Activated naive CD4-positive, alpha-beta T cell treated with anti-CD3 and anti-CD28 coated beads, Interleukin-2, amount 10 ng/mL, durations not matched to agents 7 days and 5 days (primary cell): ENCODE measurements around the gene MMGT1.
A peak's percentile ranks its signal among the peaks of the same experiment; 100 is the strongest.
"Not testable (repeated sequence)": the region's sequence is repeated elsewhere in the genome, so short reads cannot be mapped to it uniquely, and the experiment has no call there.

Experiments
- CTCF ChIA-PET: fragments of 350-600 bp; sonication (Branson Sonifier 250); formaldehyde crosslinking; loops from one replicate; lab custom pipeline; 2021; ENCODE audit warnings: antibody characterized with exemption; lab: Charles Lee
- DNase-seq: peaks from one replicate; pipeline ENCODE4 v3.0.0-alpha.2; 2020
- H3K27ac Mint-ChIP-seq: one replicate; pipeline ENCODE4 v1.8.0; 2021; ENCODE audit warnings: mild to moderate bottlenecking, moderate library complexity, mixed read lengths
- H3K27me3 Mint-ChIP-seq: one replicate; pipeline ENCODE4 v1.8.0; 2021; ENCODE audit warnings: mild to moderate bottlenecking, mixed read lengths
- H3K36me3 Mint-ChIP-seq: one replicate; pipeline ENCODE4 v1.8.0; 2021; ENCODE audit warnings: mixed read lengths
- H3K4me1 Mint-ChIP-seq: one replicate; pipeline ENCODE4 v1.8.0; 2021; ENCODE audit warnings: mixed read lengths
- H3K4me3 Mint-ChIP-seq: one replicate; pipeline ENCODE4 v1.8.0; 2021; ENCODE audit warnings: mild to moderate bottlenecking, moderate library complexity, mixed read lengths
- H3K9me3 Mint-ChIP-seq: one replicate; pipeline ENCODE4 v1.8.0; 2021; ENCODE audit warnings: mixed read lengths

MMGT1 gene

GRCh38 chrX:135977611-135978010, 3.8 kb upstream of the MMGT1 start:
- Mint-ChIP-seq H3K36me3 (peaks cover 1% of the 10 kb centered on the region), H3K27ac (no peak overlapping the region), H3K4me3 (no peak overlapping the region), H3K9me3 (no peaks in the 10 kb centered on the region), H3K27me3 (peaks cover 4% of the 10 kb centered on the region), H3K4me1 (peaks cover 32% of the 10 kb centered on the region)
- no peak for DNase-seq
- CTCF ChIA-PET: no interaction called here

GRCh38 chrX:135975421-135975820, 1.6 kb upstream of the MMGT1 start:
- CTCF ChIA-PET: no interaction called here
- no peaks in the 10 kb centered on the region for H3K9me3 Mint-ChIP-seq
- peaks cover 1% of the 10 kb centered on the region for H3K36me3 Mint-ChIP-seq
- no peak for DNase-seq
- H3K4me1 Mint-ChIP-seq: peaks cover 31% of the 10 kb centered on the region
- H3K27me3 Mint-ChIP-seq: peaks cover 4% of the 10 kb centered on the region
- H3K27ac Mint-ChIP-seq: no peak overlapping the region
- H3K4me3 Mint-ChIP-seq: no peak overlapping the region

GRCh38 chrX:135974279-135974856, 580 bp upstream of the MMGT1 start:
- no peaks in the 10 kb centered on the region for H3K9me3 Mint-ChIP-seq
- peak; percentile 76 for DNase-seq
- H3K27me3 Mint-ChIP-seq: peaks cover 4% of the 10 kb centered on the region
- H3K36me3 Mint-ChIP-seq: peaks cover 1% of the 10 kb centered on the region
- H3K4me3 Mint-ChIP-seq: peak overlapping the region; percentile 66
- H3K4me1 Mint-ChIP-seq: peaks cover 31% of the 10 kb centered on the region
- H3K27ac Mint-ChIP-seq: peak overlapping the region; percentile 72
- CTCF ChIA-PET: interaction anchor here (1.6 kb wide), 1 partner anchor 9 kb away, joined by 3 read pairs; no protein-coding TSS in a partner anchor

GRCh38 chrX:135973025-135973547, 702 bp downstream of the MMGT1 start:
- CTCF ChIA-PET: interaction anchor here (1.6 kb wide), 1 partner anchor 8 kb away, joined by 3 read pairs; no protein-coding TSS in a partner anchor
- Mint-ChIP-seq H3K9me3 (no peaks in the 10 kb centered on the region), H3K27ac (peak overlapping the region; percentile 98), H3K27me3 (peaks cover 4% of the 10 kb centered on the region), H3K4me3 (peak overlapping the region; percentile 87), H3K36me3 (peaks cover 1% of the 10 kb centered on the region), H3K4me1 (peaks cover 31% of the 10 kb centered on the region)
- DNase-seq: no peak

GRCh38 chrX:135951291-135951690, 22.5 kb downstream of the MMGT1 start:
- Mint-ChIP-seq H3K27me3 (no peaks in the 10 kb centered on the region), H3K4me1 (no peaks in the 10 kb centered on the region), H3K4me3 (no peak overlapping the region), H3K9me3 (no peaks in the 10 kb centered on the region), H3K27ac (no peak overlapping the region), H3K36me3 (no peaks in the 10 kb centered on the region)
- CTCF ChIA-PET: no interaction called here
- DNase-seq: no peak

GRCh38 chrX:135944486-135944885, 29.3 kb downstream of the MMGT1 start:
- CTCF ChIA-PET: no interaction called here
- no peak for DNase-seq
- Mint-ChIP-seq H3K4me1 (no peaks in the 10 kb centered on the region), H3K4me3 (no peak overlapping the region), H3K27ac (no peak overlapping the region), H3K9me3 (peaks cover 1% of the 10 kb centered on the region), H3K27me3 (no peaks in the 10 kb centered on the region), H3K36me3 (no peaks in the 10 kb centered on the region)

- H3K36me3 Mint-ChIP-seq: no peaks in the 10 kb centered on the region
- no peak overlapping the region for H3K4me3 Mint-ChIP-seq
- DNase-seq: peak; percentile 58
- H3K27me3 Mint-ChIP-seq: no peaks in the 10 kb centered on the region
- H3K9me3 Mint-ChIP-seq: no peaks in the 10 kb centered on the region
- CTCF ChIA-PET: interaction anchor here (0.9 to 2.6 kb wide), 5 partner anchors 10 to 839 kb away, joined by 3 to 11 read pairs (median 3); no protein-coding TSS in a partner anchor
- no peak overlapping the region for H3K27ac Mint-ChIP-seq
- H3K4me1 Mint-ChIP-seq: no peaks in the 10 kb centered on the region
Measured at GRCh38 chrX:135931644-135932487, 41.9 kb downstream of the MMGT1 start.

- no peak overlapping the region for H3K4me3 Mint-ChIP-seq
- DNase-seq: no peak
- H3K4me1 Mint-ChIP-seq: no peaks in the 10 kb centered on the region
- H3K36me3 Mint-ChIP-seq: no peaks in the 10 kb centered on the region
- no peak overlapping the region for H3K27ac Mint-ChIP-seq
- H3K9me3 Mint-ChIP-seq: no peaks in the 10 kb centered on the region
- CTCF ChIA-PET: no interaction called here
- H3K27me3 Mint-ChIP-seq: no peaks in the 10 kb centered on the region
Measured at GRCh38 chrX:135927897-135928296, 45.9 kb downstream of the MMGT1 start.

GRCh38 chrX:135923353-135923752, 50.4 kb downstream of the MMGT1 start:
- no peak overlapping the region for H3K27ac Mint-ChIP-seq
- H3K27me3 Mint-ChIP-seq: no peaks in the 10 kb centered on the region
- H3K9me3 Mint-ChIP-seq: no peaks in the 10 kb centered on the region
- DNase-seq: no peak
- no peaks in the 10 kb centered on the region for H3K4me1 Mint-ChIP-seq
- H3K36me3 Mint-ChIP-seq: no peaks in the 10 kb centered on the region
- H3K4me3 Mint-ChIP-seq: no peak overlapping the region
- CTCF ChIA-PET: no interaction called here

GRCh38 chrX:135920516-135920915, 53.3 kb downstream of the MMGT1 start:
- CTCF ChIA-PET: interaction anchor here (1.1 kb wide), 1 partner anchor 11 kb away, joined by 4 read pairs; no protein-coding TSS in a partner anchor
- H3K4me1 Mint-ChIP-seq, H3K9me3 Mint-ChIP-seq, H3K36me3 Mint-ChIP-seq, H3K27me3 Mint-ChIP-seq, H3K4me3 Mint-ChIP-seq, H3K27ac Mint-ChIP-seq, DNase-seq: not testable (repeated sequence)

- Mint-ChIP-seq H3K27ac (no peak overlapping the region), H3K4me1 (no peaks in the 10 kb centered on the region), H3K27me3 (no peaks in the 10 kb centered on the region), H3K36me3 (no peaks in the 10 kb centered on the region), H3K4me3 (no peak overlapping the region), H3K9me3 (no peaks in the 10 kb centered on the region)
- no peak for DNase-seq
- CTCF ChIA-PET: no interaction called here
Measured at GRCh38 chrX:135914404-135914803, 59.4 kb downstream of the MMGT1 start.
